IMR-90 (cell line): Measurements from ENCODE around the gene SLC35E2B. TPM values are rescaled to one million over a fixed set of nuclear protein-coding genes. Genes with fewer than 3 reads are reported as not detected.
"Not testable (repeated sequence)": the region's sequence is repeated elsewhere in the genome, so short reads cannot be mapped to it uniquely, and the experiment has no call there.

Source experiments
- ATAC-seq: fragments of 200-7000 bp; cut with Tn5 transposase; 2 replicates; pipeline ENCODE4 v1.9.1; 2020; ENCODE audit warnings: low read depth, mild to moderate bottlenecking, moderate library complexity
- BruUV-seq: library from RNA; stranded (reverse); fragments of 400-500 nt; replicated peaks from 2 replicates; lab custom pipeline; 2021; lab: Mats Ljungman, UMichigan
- CTCF ChIA-PET: fragments of 300-600 bp; formaldehyde crosslinking; extraction: SDS; loops from one replicate; lab custom pipeline; 2021; ENCODE audit warnings: antibody characterized with exemption; lab: Yijun Ruan, JAX
- POLR2A ChIA-PET: fragments of 300-600 bp; sonication (Branson Sonifier 250); formaldehyde crosslinking; loops from one replicate; lab custom pipeline; 2022; ENCODE audit warnings: antibody characterized with exemption; ENCODE audit not compliant: unreplicated experiment; lab: Charles Lee
- DNase-seq: peaks from one replicate; pipeline ENCODE4 v3.0.0; 2013
- H2AFZ ChIP-seq: replicated peaks from 2 replicates; pipeline ENCODE3; 2013; ENCODE audit warnings: low read length, mild to moderate bottlenecking; ENCODE audit not compliant: poor library complexity
- H2AK5ac ChIP-seq: 2 replicates; pipeline ENCODE4 v1.6.1; 2013; ENCODE audit warnings: low read depth, low read length, inconsistent platforms
- H2AK9ac ChIP-seq: replicated peaks from 2 replicates; pipeline ENCODE3; 2013; ENCODE audit warnings: mild to moderate bottlenecking, low read depth, low read length, moderate library complexity; ENCODE audit not compliant: poor library complexity
- H2BK120ac ChIP-seq: 2 replicates; pipeline ENCODE4 v1.6.1; 2013; ENCODE audit warnings: low read depth, low read length, inconsistent platforms
- H2BK15ac ChIP-seq: 3 replicates; pipeline ENCODE4 v1.6.1; 2013; ENCODE audit warnings: low read depth, low read length, inconsistent platforms
- H2BK20ac ChIP-seq: 2 replicates; pipeline ENCODE4 v1.6.1; 2013; ENCODE audit warnings: low read depth, mild to moderate bottlenecking, inconsistent platforms, low read length, moderate library complexity
- H2BK5ac ChIP-seq: 2 replicates; pipeline ENCODE4 v1.6.1; 2013; ENCODE audit warnings: mild to moderate bottlenecking, low read depth, low read length, inconsistent platforms; ENCODE audit not compliant: poor library complexity, severe bottlenecking
- H3K14ac ChIP-seq: replicated peaks from 2 replicates; pipeline ENCODE4 v1.6.1; 2013; ENCODE audit warnings: low read depth, low read length, inconsistent platforms
- H3K18ac ChIP-seq: 2 replicates; pipeline ENCODE4 v1.6.1; 2013; ENCODE audit warnings: low read depth, low read length, control low read depth
- H3K23ac ChIP-seq: 2 replicates; pipeline ENCODE4 v1.6.1; 2013; ENCODE audit warnings: low read depth, low read length, inconsistent platforms
- H3K27ac ChIP-seq: 2 replicates; pipeline ENCODE4 v1.5.1; 2013; ENCODE audit warnings: mild to moderate bottlenecking, control low read depth, low read length; ENCODE audit not compliant: insufficient read depth
- H3K27me3 ChIP-seq: 2 replicates; pipeline ENCODE4 v1.6.1; 2013; ENCODE audit warnings: low read length; ENCODE audit not compliant: control insufficient read depth, insufficient read depth
- H3K36me3 ChIP-seq: 2 replicates; pipeline ENCODE4 v1.6.1; 2013; ENCODE audit warnings: low read length, mixed read lengths; ENCODE audit not compliant: control insufficient read depth, insufficient read depth
- H3K4ac ChIP-seq: 2 replicates; pipeline ENCODE4 v1.6.1; 2013; ENCODE audit warnings: low read depth, low read length, inconsistent platforms
- H3K4me1 ChIP-seq: 2 replicates; pipeline ENCODE4 v1.6.1; 2013; ENCODE audit warnings: low read length, mixed read lengths; ENCODE audit not compliant: control insufficient read depth, insufficient read depth
- H3K4me2 ChIP-seq: 2 replicates; pipeline ENCODE4 v1.6.1; 2013; ENCODE audit warnings: low read depth, mild to moderate bottlenecking, control low read depth, low read length, moderate library complexity
- H3K4me3 ChIP-seq: 2 replicates; pipeline ENCODE4 v1.5.1; 2013; ENCODE audit warnings: low read depth, mild to moderate bottlenecking, control low read depth, low read length, moderate library complexity; ENCODE audit not compliant: insufficient read depth
- H3K56ac ChIP-seq: 2 replicates; pipeline ENCODE4 v1.6.1; 2013; ENCODE audit warnings: low read length, inconsistent platforms; ENCODE audit not compliant: insufficient read depth; ENCODE audit errors: extremely low read depth
- H3K79me1 ChIP-seq, 2 experiments: 2 replicates each; pipeline ENCODE4 v1.6.1; 2013; ENCODE audit warnings: low read length in 2 of 2, inconsistent platforms in 1 of 2, low read depth in 1 of 2
- H3K9ac ChIP-seq: 2 replicates; pipeline ENCODE4 v1.6.1; 2013; ENCODE audit warnings: low read depth, low read length, control low read depth
- H3K9me1 ChIP-seq: 2 replicates; pipeline ENCODE4 v1.6.1; 2013; ENCODE audit warnings: low read length, inconsistent platforms; ENCODE audit not compliant: insufficient read depth
- H3K9me3 ChIP-seq: 2 replicates; pipeline ENCODE4 v1.6.1; 2013; ENCODE audit warnings: low read length; ENCODE audit not compliant: control insufficient read depth, insufficient read depth
- H4K20me1 ChIP-seq: 2 replicates; pipeline ENCODE4 v1.6.1; 2013; ENCODE audit warnings: low read length, inconsistent platforms; ENCODE audit not compliant: insufficient read depth
- H4K5ac ChIP-seq: 2 replicates; pipeline ENCODE4 v1.6.1; 2013; ENCODE audit warnings: mild to moderate bottlenecking, low read depth, low read length, control low read depth
- H4K8ac ChIP-seq, 2 experiments: 2 replicates each; pipeline ENCODE4 v1.6.1; 2013; ENCODE audit warnings: low read depth in 2 of 2, low read length in 2 of 2, control low read depth in 1 of 2, inconsistent platforms in 1 of 2
- H4K91ac ChIP-seq: 2 replicates; pipeline ENCODE4 v1.6.1; 2013; ENCODE audit warnings: low read depth, low read length, inconsistent platforms; ENCODE audit not compliant: insufficient read depth
- WGBS, 2 experiments: methylation state at CpG; one replicate each; pipeline versions ENCODE4 v1.1.5 to v1.1.7; 2013; ENCODE audit warnings: missing lambda C conversion rate in 2 of 2; ENCODE audit not compliant: insufficient read length in 1 of 2; ENCODE audit errors: extremely low coverage in 2 of 2; 5-methylcytosine and 5-hydroxymethylcytosine counted together
- dilution Hi-C: fragments of 300-500 bp; cut with HindIII; formaldehyde crosslinking; loops from one replicate; pipeline ENCODE4 v1.14.3; 2018; ENCODE audit warnings: low sequenced_read_pairs; ENCODE audit not compliant: unreplicated experiment
- in situ Hi-C: fragments of 300-500 bp; cut with MboI; formaldehyde crosslinking; loops from 3 replicates; pipeline ENCODE4 v1.14.3; 2019; ENCODE audit warnings: low sequenced_read_pairs, inconsistent platforms, mixed read lengths
- intact Hi-C: fragments of 100-400 bp; cut with micrococcal nuclease; formaldehyde crosslinking; loops from 2 replicates; pipeline ENCODE4 v1.10.0; 2022
- polyA plus RNA-seq, 3 experiments: library from polyadenylated mRNA; depleted of rRNA; stranded (reverse); fragments of >200 nt; gene quantifications; 2 replicates each; pipeline ENCODE4 v1.2.3, GENCODE V29; 2012; ENCODE audit warnings: low replicate concordance in 1 of 3
- total RNA-seq: library from RNA; depleted of rRNA; stranded (reverse); fragments of >200 nt; gene quantifications from 2 replicates; pipeline ENCODE4 v1.2.3, GENCODE V29; 2012

The SLC35E2B gene
- total and polyA plus RNA-seq, 2 of the 4 experiments (the other 2 are of a cell fraction) = 14.9 to 30.2 TPM

DNA sequence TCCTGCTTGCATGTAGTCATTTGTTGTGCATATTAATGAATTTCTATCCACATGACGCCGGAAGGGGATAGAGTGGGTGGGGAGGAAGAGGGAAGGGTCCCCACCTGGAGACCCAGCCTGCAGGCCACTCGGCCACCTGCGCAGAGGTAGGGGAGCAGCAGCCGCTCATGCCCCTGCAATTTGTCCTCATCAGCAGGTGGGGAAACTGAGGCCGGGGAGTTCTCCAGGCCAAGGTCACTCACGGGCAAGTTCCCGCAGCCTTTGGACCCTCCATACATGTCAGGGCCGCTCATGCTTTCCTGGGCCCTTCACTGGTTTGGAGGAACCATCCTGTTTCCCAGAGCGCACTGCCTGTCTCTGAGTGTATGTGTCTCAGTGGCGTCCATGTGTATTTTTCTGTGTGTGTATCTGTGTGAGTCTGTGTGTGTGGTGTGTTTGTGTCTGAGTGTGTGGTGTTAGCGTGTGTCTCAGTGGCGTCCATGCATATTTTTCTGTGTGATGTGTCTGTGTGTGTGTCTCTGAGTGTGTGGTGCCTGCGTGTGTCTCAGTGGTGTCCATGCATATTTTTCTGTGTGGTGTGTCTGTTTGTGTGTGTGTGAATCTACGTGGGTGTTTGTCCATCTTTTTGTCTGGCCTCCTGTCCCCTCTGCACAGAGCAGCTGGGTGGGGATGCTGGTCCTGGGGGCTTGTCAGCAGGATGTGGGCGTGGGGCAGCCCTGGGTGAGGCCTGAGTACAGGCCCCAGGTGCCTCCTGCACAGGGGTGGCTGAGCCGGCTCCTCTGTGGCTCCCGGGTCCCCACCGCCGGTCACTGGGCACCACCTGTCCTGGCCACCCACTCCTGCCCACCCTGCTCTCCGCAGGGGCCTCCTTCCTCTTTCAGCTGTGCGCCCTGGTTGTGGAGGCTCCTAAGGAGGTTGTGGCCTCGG, 4.1 kb upstream of the SLC35E2B start:
- H3K14ac ChIP-seq, H3K56ac ChIP-seq, ATAC-seq, H2BK20ac ChIP-seq, H3K18ac ChIP-seq, H3K79me1 ChIP-seq, POLR2A ChIA-PET, H2AK5ac ChIP-seq, H4K20me1 ChIP-seq, H2AFZ ChIP-seq, H4K91ac ChIP-seq, H4K8ac ChIP-seq, H3K23ac ChIP-seq, H4K5ac ChIP-seq, CTCF ChIA-PET, intact Hi-C loops, in situ Hi-C loops, H2BK15ac ChIP-seq, H3K4me1 ChIP-seq, H3K9ac ChIP-seq, DNase-seq, H3K4ac ChIP-seq, BruUV-seq, H3K36me3 ChIP-seq, H2BK120ac ChIP-seq, H3K9me3 ChIP-seq, H3K4me3 ChIP-seq, H3K4me2 ChIP-seq, H3K27me3 ChIP-seq, H2AK9ac ChIP-seq, dilution Hi-C loops, H3K27ac ChIP-seq, H3K9me1 ChIP-seq, H2BK5ac ChIP-seq: not testable (repeated sequence)
- no CpG with 5 or more reads among the region's 23 CpGs for WGBS, 2 experiments
